A673 (cell line): ENCODE measurements around the gene SCD5.

ENCODE experiments used
- EZH2 ChIP-seq: fragments of 200-600 bp; sonication (generic); IDR thresholded peaks from 2 replicates; pipeline ENCODE4 v1.6.1; 2017; ENCODE audit warnings: borderline replicate concordance, low read depth, mild to moderate bottlenecking, mixed read lengths, antibody characterized with exemption, low read length; ENCODE audit not compliant: poor library complexity, severe bottlenecking
- TF ChIP-seq, protein P1 (sequence below): fragments of 300-800, 200-600 bp; sonication (generic); conservative IDR thresholded peaks from 2 replicates; pipeline ENCODE4 v1.5.1; 2017; ENCODE audit warnings: low read depth, mild to moderate bottlenecking, antibody characterized with exemption, low read length, moderate library complexity, mixed read lengths

DNA sequence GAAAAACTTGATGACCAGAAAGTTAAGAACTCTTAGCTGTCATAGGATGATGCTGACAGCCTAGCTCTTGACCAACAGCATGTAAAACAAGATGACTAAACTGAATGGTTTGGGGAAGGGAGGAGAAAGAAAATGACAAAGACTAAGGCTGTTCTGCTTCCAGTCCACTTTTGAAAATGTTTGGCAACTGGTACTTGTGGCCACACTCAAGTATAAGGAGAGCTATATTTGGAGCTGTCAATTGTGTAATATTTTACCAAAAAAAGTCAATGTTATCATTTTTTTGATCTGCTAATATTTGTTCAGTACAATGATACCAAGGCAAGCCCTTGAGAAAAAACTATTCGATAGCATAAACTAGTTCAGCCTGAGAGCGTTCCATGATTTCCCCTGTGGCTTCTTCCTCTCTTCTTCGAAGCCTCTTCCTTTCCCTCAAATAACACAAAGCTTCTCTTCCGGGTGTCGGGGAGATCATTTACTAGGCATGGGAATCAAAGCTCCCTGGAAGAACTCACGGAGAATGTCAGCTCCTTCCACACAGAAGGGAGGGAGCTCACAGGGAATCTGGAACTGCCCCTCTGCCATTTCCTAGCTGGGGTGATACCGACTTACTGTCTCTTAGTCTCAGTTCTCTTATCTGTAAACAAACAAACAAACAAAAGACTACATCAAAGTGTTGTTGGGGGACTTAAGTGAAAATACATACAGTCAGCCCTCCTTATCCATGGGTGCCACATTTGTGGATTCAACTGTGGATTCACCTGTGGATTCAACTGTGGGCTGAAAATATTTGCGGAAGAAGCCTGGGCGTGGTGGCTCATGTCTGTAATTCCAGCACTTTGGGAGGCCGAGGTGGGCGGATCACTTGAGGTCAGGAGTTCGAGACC, 82.6 kb downstream of the SCD5 start:
- TF ChIP-seq, protein P1, sequence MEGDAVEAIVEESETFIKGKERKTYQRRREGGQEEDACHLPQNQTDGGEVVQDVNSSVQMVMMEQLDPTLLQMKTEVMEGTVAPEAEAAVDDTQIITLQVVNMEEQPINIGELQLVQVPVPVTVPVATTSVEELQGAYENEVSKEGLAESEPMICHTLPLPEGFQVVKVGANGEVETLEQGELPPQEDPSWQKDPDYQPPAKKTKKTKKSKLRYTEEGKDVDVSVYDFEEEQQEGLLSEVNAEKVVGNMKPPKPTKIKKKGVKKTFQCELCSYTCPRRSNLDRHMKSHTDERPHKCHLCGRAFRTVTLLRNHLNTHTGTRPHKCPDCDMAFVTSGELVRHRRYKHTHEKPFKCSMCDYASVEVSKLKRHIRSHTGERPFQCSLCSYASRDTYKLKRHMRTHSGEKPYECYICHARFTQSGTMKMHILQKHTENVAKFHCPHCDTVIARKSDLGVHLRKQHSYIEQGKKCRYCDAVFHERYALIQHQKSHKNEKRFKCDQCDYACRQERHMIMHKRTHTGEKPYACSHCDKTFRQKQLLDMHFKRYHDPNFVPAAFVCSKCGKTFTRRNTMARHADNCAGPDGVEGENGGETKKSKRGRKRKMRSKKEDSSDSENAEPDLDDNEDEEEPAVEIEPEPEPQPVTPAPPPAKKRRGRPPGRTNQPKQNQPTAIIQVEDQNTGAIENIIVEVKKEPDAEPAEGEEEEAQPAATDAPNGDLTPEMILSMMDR, result no peak
- no peak for TF ChIP-seq EZH2
